ENCODE measurements around the gene CNIH1. TPM values are rescaled to one million over a fixed set of nuclear protein-coding genes. Genes with fewer than 3 reads are reported as not detected.

The CNIH1 gene
- total RNA-seq, 1 experiment from 2014 or later = 149 TPM

DNA sequence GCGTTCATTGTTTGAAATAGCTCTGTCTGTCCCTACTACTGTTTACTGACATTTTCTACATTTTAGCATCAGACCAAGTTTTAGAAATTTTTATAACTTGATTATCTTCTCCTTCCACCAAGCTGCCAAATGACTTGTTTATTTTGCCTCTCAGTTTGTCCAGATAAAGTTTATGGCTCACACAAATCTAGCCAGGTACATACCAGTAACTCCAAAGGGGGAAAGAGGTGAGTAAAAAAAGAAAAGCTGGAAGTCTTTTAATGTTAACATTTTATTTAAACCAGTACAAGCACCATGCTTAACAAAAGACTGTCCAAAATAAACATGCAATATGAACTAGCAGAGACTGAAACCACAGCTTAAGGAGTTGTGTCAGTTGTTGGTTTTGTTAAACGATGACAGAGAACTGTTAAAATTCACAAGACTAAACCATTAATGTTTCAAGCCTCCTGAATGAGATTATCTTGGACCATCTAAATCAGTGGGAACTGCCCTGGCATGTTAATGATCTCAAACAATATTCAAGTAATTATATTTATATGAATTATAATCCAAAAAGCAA lies 33.1 kb upstream of the CNIH1 start:
- Histone ChIP-seq H3K79me2 (ENCODE audit: insufficient read depth, low read length) (peaks cover 9% of the 10 kb centered on the region; the same call in 1 of the 2 replicates), H3K4me1 (ENCODE audit: control insufficient read depth in 1 of 2, insufficient read depth in 2 of 2, low read length in 2 of 2) (peaks cover 0 to 6% of the 10 kb centered on the region in 2 experiments; a peak in 1 of 4 replicates), H3K4me2 (ENCODE audit: low read length) (no peak overlapping the region), H3K4me3 (replicated peaks in 1 of 2; ENCODE audit: low read depth in 1 of 2, low read length in 2 of 2) (no peak overlapping the region), H3K27ac (ENCODE audit: low read depth, low read length) (no peak overlapping the region), H2AFZ (ENCODE audit: low read depth, low read length, poor library complexity, severe bottlenecking) (no peak overlapping the region), H3K27me3 (ENCODE audit: insufficient read depth, low read length) (no peaks in the 10 kb centered on the region), H3K9ac (ENCODE audit: low read length) (no peak overlapping the region), H3K9me3 (ENCODE audit: control insufficient read depth in 1 of 2, insufficient read depth in 1 of 2, low read depth in 1 of 2, low read length in 2 of 2) (no peaks in the 10 kb centered on the region), H3K36me3 (ENCODE audit: control insufficient read depth in 1 of 2, insufficient read depth in 2 of 2, low read length in 2 of 2) (peaks cover 14% of the 10 kb centered on the region in 2 experiments; a peak in 2 of 4 replicates), H4K20me1 (ENCODE audit: insufficient read depth) (no peaks in the 10 kb centered on the region), H3K9me2 (ENCODE audit: insufficient read depth) (no peaks in the 10 kb centered on the region)
- POLR2A ChIA-PET = no interaction called here
- no peak for TF ChIP-seq SRF (IDR thresholded peaks at IDR 0.05; ENCODE audit: low read depth)
- TF ChIP-seq POLR2AphosphoS5 (IDR thresholded peaks at IDR 0.05; ENCODE audit: low read depth, low read length) = no peak
- TF ChIP-seq ZNF274 (IDR thresholded peaks at IDR 0.05; ENCODE audit: low read depth, low read length) = no peak
- TF ChIP-seq JUND (IDR thresholded peaks at IDR 0.05) = no peak
- no peak for TF ChIP-seq TCF7L2 (IDR thresholded peaks at IDR 0.05; ENCODE audit: borderline replicate concordance, extremely low read depth, insufficient read depth, insufficient read length)
- TF ChIP-seq POLR2A (IDR thresholded peaks at IDR 0.05; ENCODE audit: borderline replicate concordance, extremely low read depth, insufficient read depth, insufficient read length) = no peak
- TF ChIP-seq, protein P1, sequence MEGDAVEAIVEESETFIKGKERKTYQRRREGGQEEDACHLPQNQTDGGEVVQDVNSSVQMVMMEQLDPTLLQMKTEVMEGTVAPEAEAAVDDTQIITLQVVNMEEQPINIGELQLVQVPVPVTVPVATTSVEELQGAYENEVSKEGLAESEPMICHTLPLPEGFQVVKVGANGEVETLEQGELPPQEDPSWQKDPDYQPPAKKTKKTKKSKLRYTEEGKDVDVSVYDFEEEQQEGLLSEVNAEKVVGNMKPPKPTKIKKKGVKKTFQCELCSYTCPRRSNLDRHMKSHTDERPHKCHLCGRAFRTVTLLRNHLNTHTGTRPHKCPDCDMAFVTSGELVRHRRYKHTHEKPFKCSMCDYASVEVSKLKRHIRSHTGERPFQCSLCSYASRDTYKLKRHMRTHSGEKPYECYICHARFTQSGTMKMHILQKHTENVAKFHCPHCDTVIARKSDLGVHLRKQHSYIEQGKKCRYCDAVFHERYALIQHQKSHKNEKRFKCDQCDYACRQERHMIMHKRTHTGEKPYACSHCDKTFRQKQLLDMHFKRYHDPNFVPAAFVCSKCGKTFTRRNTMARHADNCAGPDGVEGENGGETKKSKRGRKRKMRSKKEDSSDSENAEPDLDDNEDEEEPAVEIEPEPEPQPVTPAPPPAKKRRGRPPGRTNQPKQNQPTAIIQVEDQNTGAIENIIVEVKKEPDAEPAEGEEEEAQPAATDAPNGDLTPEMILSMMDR (IDR thresholded peaks at IDR 0.05 in 2 of 3, conservative IDR thresholded peaks at IDR 0.05 in 1 of 3; ENCODE audit: borderline replicate concordance in 1 of 3, insufficient read depth in 1 of 3, low read depth in 2 of 3, low read length in 2 of 3) = no peak
- TF ChIP-seq ELF1 (IDR thresholded peaks at IDR 0.05; ENCODE audit: borderline replicate concordance, low read depth) = no peak
- TF ChIP-seq ZFX (IDR thresholded peaks at IDR 0.05) = no peak
- TF ChIP-seq, protein P2, sequence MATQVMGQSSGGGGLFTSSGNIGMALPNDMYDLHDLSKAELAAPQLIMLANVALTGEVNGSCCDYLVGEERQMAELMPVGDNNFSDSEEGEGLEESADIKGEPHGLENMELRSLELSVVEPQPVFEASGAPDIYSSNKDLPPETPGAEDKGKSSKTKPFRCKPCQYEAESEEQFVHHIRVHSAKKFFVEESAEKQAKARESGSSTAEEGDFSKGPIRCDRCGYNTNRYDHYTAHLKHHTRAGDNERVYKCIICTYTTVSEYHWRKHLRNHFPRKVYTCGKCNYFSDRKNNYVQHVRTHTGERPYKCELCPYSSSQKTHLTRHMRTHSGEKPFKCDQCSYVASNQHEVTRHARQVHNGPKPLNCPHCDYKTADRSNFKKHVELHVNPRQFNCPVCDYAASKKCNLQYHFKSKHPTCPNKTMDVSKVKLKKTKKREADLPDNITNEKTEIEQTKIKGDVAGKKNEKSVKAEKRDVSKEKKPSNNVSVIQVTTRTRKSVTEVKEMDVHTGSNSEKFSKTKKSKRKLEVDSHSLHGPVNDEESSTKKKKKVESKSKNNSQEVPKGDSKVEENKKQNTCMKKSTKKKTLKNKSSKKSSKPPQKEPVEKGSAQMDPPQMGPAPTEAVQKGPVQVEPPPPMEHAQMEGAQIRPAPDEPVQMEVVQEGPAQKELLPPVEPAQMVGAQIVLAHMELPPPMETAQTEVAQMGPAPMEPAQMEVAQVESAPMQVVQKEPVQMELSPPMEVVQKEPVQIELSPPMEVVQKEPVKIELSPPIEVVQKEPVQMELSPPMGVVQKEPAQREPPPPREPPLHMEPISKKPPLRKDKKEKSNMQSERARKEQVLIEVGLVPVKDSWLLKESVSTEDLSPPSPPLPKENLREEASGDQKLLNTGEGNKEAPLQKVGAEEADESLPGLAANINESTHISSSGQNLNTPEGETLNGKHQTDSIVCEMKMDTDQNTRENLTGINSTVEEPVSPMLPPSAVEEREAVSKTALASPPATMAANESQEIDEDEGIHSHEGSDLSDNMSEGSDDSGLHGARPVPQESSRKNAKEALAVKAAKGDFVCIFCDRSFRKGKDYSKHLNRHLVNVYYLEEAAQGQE (IDR thresholded peaks at IDR 0.05; ENCODE audit: low read depth) = no peak
- TF ChIP-seq CBX3 (IDR thresholded peaks at IDR 0.05; ENCODE audit: low read depth) = no peak
- TF ChIP-seq, protein P3, sequence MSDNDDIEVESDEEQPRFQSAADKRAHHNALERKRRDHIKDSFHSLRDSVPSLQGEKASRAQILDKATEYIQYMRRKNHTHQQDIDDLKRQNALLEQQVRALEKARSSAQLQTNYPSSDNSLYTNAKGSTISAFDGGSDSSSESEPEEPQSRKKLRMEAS (IDR thresholded peaks at IDR 0.05) = no peak
- no peak for TF ChIP-seq EZH2phosphoT487 (IDR thresholded peaks at IDR 0.05; ENCODE audit: borderline replicate concordance)
- TF ChIP-seq, protein P4, sequence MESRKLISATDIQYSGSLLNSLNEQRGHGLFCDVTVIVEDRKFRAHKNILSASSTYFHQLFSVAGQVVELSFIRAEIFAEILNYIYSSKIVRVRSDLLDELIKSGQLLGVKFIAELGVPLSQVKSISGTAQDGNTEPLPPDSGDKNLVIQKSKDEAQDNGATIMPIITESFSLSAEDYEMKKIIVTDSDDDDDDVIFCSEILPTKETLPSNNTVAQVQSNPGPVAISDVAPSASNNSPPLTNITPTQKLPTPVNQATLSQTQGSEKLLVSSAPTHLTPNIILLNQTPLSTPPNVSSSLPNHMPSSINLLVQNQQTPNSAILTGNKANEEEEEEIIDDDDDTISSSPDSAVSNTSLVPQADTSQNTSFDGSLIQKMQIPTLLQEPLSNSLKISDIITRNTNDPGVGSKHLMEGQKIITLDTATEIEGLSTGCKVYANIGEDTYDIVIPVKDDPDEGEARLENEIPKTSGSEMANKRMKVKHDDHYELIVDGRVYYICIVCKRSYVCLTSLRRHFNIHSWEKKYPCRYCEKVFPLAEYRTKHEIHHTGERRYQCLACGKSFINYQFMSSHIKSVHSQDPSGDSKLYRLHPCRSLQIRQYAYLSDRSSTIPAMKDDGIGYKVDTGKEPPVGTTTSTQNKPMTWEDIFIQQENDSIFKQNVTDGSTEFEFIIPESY (IDR thresholded peaks at IDR 0.05; ENCODE audit: extremely low read depth, insufficient replicate concordance, low read length) = no peak
- TF ChIP-seq SIN3A (IDR thresholded peaks at IDR 0.05; ENCODE audit: low read depth) = no peak
- TF ChIP-seq SP1 (IDR thresholded peaks at IDR 0.05; ENCODE audit: low read depth) = no peak
- TF ChIP-seq, protein P5, sequence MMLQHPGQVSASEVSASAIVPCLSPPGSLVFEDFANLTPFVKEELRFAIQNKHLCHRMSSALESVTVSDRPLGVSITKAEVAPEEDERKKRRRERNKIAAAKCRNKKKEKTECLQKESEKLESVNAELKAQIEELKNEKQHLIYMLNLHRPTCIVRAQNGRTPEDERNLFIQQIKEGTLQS (IDR thresholded peaks at IDR 0.05) = no peak
- RAD21 ChIA-PET (ENCODE audit: low non-redundant PET in 1 of 2, low total read pairs in 2 of 2, uncharacterized antibody in 2 of 2, unreplicated experiment in 2 of 2) = no interaction called here
- intact Hi-C loops (cut with micrococcal nuclease) = no loop called here
- ATAC-seq = no peak
- no peak for DNase-seq (ENCODE audit: low read depth, low spot score)
- CTCF ChIA-PET = no interaction called here
- no TSS peak for BruUV-seq (replicated peaks)
